T-helper 22 cell (primary cell): ENCODE measurements around the gene HTR3A.

ENCODE experiments used
- DNase-seq: peaks from one replicate; pipeline ENCODE4 v3.0.0-alpha.2; 2020; ENCODE audit warnings: low read depth

HTR3A gene

DNA sequence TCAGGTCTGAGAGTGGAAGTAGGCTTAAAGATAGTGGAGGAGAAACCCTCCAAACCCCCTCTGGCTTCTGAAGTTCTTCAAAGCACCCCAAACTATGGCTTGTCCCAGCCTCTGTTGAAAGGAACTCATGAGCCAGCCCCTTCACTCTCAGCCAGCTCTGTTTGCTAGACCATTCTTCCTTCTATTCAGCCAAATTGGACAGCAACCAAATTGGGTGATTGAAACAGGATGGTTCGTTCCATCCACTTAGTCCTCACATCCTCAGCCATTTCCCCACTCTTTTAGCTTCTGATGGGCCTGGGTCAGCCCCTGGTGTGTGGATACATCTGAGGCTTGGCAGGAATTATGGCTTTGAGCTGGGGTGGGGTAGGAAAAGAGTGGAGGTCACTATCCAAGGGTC is 4.5 kb downstream of the HTR3A start:
- no peak for DNase-seq

DNA sequence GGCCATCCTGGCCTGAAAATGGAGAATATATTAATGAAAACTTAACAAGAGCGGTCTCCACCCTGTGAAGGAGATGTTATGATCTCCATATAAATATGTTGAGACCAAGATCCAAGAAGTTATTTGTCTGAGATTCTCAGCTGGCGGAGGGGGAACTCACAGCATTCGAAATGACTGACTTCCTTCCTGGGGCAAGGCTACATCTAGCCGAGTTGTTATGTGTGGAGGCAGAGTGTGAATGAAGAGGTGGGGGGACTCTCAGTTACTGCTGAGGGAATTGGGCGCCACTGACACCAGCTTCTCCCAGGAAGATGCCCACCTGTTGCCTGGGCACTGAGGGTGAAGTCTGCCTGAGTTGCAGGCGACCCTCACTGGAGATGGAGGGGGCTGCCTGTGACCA is 5.9 kb downstream of the HTR3A start:
- DNase-seq, result no peak

DNA sequence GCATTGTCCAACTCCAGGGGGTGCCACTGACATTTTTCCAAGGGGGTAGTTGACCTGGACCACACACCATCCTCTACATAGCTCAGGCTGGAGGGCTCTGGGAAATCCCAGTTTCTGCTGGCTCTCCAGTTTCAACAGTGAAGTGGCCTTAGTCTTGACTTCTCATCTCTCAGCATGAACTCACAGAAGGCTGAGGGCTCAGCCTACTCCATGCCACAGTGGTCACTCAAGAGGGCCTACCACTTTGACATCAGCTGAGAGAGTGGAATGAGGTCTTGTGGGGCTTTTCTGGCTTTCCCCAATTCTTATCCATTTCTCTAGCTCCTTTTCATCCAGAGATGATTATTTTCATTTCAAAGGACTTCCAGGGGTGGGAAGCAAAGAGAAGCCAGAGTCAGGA is 7.4 kb downstream of the HTR3A start:
- DNase-seq, result no peak

DNA sequence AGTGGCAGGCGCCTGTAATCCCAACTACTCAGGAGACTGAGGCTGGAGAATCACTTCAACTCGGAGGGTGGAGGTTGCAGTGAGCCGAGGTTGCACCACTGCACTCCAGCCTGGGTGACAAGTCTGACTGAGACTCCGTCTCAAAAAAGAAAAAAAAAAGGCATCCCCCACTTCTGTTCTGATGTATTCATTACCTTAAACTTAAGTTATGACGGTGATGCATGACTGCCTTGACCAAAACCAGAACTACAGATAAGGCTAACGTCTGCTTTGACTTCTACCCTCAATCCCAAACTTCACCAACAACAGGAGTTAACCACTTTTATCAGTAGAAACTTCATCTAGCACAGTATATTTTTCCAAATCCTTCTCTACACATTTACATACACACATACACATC is 9.9 kb downstream of the HTR3A start:
- DNase-seq, result no peak

DNA sequence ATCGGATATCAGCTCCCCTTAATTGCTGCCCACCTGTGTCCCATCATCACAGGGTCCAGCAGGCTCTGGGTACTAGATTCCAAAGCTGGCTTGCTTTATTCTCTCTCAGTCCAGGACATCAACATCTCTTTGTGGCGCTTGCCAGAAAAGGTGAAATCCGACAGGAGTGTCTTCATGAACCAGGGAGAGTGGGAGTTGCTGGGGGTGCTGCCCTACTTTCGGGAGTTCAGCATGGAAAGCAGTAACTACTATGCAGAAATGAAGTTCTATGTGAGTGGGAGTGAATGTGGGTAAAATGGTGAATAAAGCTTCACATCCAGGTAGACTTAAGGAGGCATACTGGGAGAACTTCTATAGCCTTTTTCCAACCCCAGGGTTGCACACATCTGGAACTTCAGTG is 11.0 kb downstream of the HTR3A start:
- DNase-seq, result no peak

DNA sequence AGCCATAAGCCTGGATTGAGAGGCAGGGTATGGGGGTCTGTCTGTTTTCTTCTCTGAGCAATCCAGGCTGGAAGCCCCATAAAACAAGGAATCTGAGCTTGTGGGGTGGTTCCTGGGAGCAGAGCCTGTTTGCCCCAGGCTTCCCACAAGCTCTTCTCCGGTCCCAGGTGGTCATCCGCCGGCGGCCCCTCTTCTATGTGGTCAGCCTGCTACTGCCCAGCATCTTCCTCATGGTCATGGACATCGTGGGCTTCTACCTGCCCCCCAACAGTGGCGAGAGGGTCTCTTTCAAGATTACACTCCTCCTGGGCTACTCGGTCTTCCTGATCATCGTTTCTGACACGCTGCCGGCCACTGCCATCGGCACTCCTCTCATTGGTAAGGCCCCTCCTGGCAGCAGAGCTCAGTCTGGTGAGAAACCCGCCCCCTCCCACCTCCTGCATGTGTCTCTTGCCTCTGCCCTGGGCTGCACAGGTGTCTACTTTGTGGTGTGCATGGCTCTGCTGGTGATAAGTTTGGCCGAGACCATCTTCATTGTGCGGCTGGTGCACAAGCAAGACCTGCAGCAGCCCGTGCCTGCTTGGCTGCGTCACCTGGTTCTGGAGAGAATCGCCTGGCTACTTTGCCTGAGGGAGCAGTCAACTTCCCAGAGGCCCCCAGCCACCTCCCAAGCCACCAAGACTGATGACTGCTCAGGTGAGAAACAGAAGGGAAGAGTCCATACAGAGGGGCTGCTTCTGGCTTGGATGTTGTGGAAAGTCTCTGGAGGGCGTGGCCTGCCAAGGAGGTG is 11.6 kb downstream of the HTR3A start:
- no peak for DNase-seq

DNA sequence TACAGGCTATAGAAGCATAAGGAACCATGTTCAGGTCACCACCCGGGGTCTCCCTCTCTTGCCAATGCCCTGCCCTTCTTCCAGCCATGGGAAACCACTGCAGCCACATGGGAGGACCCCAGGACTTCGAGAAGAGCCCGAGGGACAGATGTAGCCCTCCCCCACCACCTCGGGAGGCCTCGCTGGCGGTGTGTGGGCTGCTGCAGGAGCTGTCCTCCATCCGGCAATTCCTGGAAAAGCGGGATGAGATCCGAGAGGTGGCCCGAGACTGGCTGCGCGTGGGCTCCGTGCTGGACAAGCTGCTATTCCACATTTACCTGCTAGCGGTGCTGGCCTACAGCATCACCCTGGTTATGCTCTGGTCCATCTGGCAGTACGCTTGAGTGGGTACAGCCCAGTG is 14.5 kb downstream of the HTR3A start:
- no peak for DNase-seq

DNA sequence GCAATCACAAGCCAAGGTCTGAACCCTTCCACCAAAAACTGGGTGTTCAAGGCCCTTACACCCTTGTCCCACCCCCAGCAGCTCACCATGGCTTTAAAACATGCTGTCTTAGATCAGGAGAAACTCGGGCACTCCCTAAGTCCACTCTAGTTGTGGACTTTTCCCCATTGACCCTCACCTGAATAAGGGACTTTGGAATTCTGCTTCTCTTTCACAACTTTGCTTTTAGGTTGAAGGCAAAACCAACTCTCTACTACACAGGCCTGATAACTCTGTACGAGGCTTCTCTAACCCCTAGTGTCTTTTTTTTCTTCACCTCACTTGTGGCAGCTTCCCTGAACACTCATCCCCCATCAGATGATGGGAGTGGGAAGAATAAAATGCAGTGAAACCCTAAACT is 15.0 kb downstream of the HTR3A start:
- DNase-seq, result no peak

DNA sequence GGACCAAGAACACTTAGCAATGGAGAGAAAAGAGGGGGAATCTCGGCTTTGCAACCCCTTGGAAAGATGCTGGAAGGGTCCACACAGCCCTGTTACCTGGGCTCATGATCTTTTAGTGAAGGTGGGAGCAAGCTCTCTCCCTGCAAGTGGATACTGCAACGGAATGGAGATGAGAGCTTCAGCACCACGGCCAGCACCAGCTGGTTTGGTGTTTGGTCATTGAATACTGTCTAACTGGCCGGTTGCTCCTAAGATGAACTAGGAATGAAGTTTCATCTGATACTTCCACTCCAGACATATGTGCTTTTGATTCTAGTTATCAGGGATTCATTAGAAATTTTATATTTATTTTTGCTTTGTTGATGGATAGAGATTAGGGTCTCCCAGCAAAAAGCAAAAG is 16.3 kb downstream of the HTR3A start:
- no peak for DNase-seq

DNA sequence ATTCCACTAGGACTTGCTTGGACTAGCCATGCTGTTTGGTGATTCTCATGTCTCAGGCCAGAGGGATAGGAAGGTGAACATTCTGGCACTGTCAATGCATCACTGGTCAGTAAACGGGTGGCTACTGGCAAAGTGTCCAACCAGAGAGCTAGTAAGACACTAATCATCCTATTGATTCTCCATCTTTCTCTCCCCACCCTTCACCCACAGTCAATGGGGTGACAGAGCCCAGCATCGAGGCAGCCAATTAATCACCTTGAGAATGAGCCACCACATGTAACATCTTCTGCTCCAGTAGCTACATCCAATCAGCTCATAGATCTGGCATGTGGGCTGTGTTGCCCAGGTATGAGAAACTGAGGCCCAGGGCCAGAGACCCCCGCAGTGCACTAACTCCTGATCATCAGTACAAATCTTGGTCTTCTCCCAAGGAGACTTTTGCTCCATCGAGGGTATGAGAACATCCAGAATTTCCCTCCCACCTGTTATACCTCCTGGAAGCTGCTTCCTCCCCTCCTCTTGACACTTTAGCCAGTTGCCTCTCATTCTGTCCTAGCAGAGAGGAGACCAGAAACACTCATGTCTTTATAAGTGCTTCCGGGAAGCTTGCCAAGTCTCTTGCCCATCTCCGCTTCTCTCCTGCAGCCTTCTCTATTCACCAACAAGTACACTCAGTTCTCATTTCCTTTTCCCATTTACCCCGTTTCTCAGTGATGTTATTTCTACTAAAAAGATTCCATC is 17.0 kb downstream of the HTR3A start:
- no peak for DNase-seq

DNA sequence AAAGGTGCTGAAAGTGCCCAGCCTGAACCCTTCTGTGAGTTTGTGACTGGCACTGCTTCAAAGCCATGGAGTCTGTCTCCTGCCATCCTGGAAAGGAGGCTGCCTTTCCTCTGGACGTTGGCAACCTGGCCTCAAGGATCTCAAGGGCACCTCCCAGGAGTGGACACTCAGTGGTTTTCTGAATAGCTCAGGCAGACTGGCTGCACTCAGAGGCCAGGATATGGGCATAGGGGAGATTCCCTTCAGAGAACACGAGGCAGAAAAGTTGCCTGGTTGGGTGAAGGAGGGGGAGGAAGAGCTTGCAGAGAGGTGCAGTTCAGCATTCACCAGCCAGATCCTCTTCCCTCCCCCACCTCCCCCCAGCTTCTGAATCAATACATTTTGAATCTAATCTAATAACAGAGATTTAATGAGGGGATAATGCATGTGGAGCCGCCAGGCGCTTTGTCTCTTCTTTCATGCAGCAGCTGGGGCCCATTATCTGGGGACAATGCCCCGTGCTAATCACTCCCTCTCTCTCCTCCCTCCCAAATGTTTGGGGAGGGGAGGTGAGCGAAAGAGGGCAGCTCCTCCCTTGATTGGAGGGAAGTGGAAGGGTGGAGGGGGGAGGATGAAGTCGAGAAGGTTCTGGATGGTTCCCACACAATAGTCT is 17.7 kb downstream of the HTR3A start:
- DNase-seq, result no peak

DNA sequence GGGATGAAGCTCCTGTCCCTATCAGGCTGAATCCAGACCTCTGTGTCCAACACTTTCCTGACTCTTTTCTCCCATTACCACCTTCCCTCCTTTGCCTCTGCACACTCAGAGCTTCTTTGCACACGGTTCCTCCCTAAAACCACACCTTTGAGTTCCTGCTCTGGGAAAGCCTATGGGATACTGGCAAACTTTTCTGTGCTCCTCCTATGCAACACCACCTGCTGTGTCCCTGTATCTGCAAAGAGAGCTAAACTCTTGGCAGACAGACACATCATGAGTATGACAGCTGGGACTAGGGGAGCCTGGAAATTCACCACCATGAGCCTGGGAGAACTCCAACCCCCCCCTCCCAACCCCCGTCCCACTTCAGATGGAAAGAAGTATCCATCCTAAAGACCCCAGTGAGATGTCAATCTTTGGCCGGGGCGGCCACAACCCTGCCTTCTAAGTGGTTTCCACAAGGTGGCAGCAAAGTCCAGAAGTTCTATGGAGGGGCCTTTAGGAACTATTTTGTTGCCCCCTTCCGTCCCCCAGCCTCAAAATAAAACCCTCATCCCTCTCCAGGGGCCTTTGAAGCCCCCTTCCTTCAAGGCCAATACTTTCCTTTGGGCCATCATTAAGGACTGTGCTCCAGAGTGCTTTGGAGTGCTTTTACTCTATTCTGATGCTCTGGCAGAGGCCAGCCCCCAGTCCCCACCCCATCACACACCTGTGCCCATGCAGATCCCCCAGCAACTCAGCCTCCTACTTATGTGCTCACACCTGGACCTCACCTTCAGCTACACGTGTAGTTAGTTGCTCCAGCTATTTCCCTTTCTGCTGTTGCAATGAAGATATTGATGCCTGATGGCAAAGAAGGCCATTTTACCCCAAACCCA is 19.4 kb downstream of the HTR3A start:
- no peak for DNase-seq

DNA sequence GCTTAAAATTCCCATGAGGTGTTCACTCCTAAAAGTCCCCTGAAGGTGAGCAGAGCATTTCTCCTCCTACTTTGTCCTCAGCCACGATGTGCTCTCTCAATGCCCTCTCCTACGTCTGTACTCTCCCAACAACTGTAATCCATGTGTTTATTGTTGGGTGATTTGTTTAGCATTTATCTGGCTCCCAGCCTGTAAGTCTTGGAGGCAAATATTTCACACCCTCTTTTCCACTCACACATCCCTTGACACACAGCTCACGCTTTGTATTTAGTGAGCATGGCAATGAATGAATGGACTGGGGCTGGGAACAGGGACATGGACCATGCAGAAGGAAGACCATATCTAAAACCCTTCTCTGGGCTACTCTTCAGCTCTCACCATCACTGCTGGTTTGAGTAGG is 22.6 kb downstream of the HTR3A start:
- DNase-seq, result no peak

DNA sequence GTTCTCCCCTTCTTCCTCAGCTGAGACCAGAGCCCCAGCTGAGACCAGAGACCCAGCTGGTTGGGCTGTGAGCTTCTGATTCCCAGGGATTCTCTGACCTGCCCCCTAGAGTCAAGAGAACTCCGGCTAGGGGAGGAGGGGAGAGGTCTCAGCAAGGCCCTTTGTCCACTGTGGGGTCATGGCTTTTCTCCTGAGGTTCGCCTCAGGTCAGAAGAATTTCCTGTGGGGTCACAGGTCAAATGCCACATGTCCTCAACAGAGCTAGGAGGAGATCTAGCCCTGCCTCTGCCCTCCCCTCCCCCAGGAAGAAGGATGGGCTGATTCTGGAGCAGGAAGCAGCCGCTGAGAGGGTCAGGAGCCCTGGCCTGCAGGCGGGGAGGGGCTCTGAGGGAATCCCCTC is 23.7 kb downstream of the HTR3A start:
- DNase-seq, result no peak

DNA sequence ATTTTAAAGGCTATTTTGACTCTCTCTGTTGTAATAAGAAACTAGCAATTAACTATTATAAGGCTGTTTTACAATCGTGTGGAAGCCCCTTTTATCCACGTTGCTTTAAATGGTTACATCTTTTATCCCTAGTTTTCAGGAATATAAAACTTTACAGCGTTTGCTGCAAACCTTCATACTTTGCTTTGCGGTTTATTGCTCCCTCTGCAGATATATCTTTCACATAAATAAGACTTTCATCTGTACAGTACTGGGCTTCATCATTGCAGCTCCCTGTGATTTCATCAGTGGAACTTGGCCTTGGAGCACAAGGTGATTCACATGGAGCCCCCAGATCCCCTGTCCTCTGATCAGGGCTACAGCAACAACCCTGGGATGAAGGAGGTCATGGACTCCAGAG is 25.6 kb downstream of the HTR3A start:
- DNase-seq, result no peak

DNA sequence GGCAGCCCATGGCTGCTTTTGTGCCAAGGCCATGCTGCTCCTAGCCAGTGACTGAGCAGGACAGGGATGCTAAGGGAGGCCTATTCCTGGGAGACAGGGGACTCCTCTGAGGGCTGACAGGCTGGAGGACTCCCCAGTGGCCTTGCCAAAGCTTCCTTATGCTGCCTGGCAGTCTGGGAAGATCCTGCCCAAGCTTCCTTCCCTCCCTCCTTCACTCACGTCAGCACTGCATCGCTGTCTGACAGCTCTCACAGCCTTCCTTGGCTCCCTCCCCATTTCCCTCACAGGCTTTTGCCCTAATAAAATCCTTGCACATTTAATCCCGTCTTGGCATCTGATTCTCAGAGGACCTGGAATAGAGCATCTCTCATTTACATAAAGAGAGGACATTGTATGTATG is 26.5 kb downstream of the HTR3A start:
- no peak for DNase-seq

DNA sequence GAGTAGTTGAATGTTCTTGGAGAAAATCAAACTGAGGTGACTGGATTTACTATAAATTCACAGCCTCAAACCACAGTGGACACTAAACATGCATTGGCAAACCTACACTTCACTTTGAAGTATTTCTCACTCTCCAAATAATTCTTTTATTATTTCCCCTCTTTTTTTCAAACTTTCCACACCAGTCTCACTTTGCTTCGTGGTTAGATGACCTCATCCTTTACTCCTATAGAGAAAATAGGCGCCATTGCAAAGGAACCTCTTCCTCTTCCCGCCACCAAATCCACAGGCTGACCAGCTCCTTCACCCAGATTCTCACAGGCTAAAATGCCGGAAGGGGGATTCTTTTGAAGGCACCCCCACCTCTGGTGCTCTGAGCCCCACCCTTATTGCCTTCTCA is 33.4 kb downstream of the HTR3A start:
- no peak for DNase-seq

DNA sequence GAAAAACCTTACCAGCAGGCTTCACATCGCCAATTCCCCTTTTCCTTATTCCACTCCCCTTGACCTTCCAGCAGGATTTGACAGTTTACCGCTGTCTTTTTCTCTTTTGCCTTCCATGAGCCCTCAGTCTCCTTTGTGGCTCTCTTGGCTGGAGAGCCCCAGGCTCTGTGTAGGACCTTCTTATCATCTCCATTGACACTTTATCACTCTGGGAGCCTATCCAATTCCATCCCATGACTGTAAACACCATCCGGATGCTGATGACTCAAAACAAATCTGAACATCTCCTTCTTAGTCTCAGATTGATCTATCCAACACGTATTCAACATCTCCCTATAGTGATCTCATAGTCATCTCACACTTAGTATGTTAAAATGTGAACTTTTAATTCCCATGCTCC is 36.0 kb downstream of the HTR3A start:
- no peak for DNase-seq

DNA sequence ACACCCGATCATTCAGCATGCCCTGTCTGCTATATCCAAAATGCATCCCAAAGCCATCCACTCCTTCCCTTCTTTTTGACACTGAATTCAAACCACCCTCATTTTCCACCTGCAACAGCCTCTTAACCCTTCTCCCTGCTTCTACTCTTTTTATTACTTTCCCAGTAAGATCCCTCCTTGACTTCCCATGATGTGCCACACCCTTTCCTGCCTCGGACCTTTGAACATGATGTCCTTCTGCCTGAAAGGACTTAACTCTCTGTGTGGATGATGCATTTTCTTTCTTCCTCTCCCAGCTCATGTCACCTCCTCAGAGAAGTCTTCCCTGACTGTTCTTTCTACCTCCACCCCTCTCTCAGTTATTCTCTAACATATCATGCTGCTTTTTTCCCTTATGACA is 36.5 kb downstream of the HTR3A start:
- DNase-seq, result no peak

DNA sequence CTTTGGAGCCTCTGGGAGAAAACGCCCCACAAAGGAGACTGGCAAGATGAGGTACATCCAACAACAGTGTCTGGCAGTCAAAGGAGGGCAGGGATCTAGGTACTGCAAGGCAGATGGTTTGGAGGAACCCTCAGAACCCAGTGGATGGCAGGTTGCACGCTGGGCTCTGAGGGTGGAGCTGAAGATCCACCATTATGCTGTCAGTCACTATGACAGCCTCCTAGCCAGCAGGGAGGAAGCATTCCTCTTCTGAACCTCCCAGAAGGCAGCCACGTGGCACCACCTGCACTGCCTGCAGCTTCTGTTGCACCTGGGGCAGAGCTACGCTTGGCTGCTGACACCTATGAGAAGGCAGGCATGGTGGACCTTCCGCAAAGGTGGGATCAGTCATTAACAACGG is 40.2 kb downstream of the HTR3A start:
- DNase-seq, result no peak

DNA sequence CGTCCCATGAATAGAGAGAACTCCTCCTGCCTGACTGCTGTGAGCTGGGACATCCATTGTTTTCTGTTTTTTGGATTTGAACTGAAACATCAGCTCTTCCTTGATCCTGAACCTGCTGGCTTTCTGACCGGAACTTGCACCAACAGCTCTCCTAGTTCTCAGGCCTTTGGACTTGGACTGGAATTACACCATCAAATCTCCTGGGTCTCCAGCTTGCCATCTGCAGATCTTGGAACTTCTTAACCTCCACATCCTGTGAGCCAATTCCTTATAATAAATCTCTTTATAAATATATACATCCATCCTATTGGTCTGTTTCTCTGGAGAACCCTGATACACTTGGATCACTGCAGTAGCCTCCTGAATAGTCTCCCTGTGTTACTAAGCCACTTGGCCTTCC is 42.1 kb downstream of the HTR3A start:
- no peak for DNase-seq

DNA sequence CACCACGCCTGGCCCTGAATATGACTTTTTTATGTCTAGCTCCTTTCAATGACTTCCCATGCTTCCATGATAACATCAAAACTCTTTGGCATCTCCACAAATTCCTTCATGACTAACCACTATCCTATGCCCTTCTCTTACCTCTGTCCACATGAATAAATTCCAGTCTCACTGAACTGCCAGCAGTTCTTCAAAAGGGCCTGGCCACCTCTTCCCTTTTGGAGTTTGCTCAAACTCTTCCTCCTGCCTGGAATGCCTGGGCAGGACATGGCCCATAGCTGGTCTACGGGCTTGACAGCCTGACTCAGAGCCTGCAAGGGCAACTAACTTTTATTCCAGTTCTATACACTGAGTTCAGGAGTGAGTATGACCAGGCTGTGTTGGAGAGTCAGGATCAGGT is 42.8 kb downstream of the HTR3A start:
- no peak for DNase-seq
